Regular cardiac myocyte (primary cell): ENCODE measurements around the gene CDH23. TPM values are rescaled to one million over a fixed set of nuclear protein-coding genes. Genes with fewer than 3 reads are reported as not detected.

Source experiments
- total RNA-seq: library from RNA; depleted of rRNA; stranded (reverse); fragments of >200 nt; gene quantifications from 2 replicates; pipeline ENCODE4 v1.2.3, GENCODE V29; 2014

Gene CDH23
- total RNA-seq, result under 0.01 and 0.56 TPM in 2 replicates

GRCh38 chr10:71396711-71397295, at the start of gene CDH23:
Gene CDH23, plus strand, starts transcription at chr10:71396920. Its CDS starts 42,912 bp downstream, at chr10:71439832.

GRCh38 chr10:71719464-71720201, 322.9 kb downstream of the CDH23 start, which contains the start of gene C10orf105:
Gene C10orf105, minus strand, starts transcription at chr10:71719778. Its CDS starts 3,441 bp downstream, at chr10:71716337.

GRCh38 chr10:71773221-71773971, 376.7 kb downstream of the CDH23 start, which contains the start of gene VSIR:
Gene VSIR, minus strand, starts transcription at chr10:71773520. Its CDS starts 81 bp downstream, at chr10:71773439.

GRCh38 chr10:71850743-71851464, 454.2 kb downstream of the CDH23 start, which contains the start of gene PSAP:
Gene PSAP, minus strand, starts transcription at chr10:71851251. Its CDS starts 30 bp downstream, at chr10:71851221.

Other genes starting within 250 kb of the CDH23 start
- 9.3 and 11.7 TPM in 2 replicates for gene UNC5B, start 184.3 kb upstream of the CDH23 start, total RNA-seq
- gene SLC29A3, start 77.7 kb upstream of the CDH23 start, total RNA-seq, result 0.96 and 1.7 TPM in 2 replicates